ENCODE data around the gene MSANTD2. TPM values are rescaled to one million over a fixed set of nuclear protein-coding genes. Genes with fewer than 3 reads are reported as not detected.

MSANTD2 gene
- total and polyA plus RNA-seq, 2 of the 4 experiments (the other 2 are of a cell fraction) = 5.0 to 6.0 TPM

DNA sequence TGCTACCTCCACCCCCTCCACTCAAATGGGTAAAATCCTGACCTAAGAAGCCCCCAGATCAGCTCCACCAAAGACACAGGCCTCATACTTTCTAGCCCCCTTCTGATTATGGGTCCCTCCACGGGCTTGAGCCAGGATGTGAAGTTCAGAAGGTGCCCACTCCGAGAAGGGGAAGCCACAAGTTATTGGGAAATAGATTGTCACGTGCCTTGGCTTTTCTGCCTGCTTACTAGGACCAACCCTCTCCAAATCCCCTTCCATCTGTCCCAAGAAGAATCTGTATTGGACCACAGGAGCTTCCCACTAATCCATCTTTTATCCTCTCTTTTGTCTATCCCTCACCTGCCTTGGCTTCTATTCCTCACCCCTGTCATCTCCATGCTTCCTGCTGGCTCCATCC lies 63.5 kb downstream of the MSANTD2 start:
- no peak overlapping the region for H2AK5ac ChIP-seq (ENCODE audit: low read depth, low read length)
- CTCF ChIA-PET = no interaction called here
- no peak for DNase-seq
- no peak overlapping the region for H3K14ac ChIP-seq (replicated peaks; ENCODE audit: low read depth, low read length)
- H3K4ac ChIP-seq (ENCODE audit: low read depth, low read length) = no peak overlapping the region
- H3K9ac ChIP-seq (ENCODE audit: low read depth, low read length) = no peak overlapping the region
- dilution Hi-C loops (cut with HindIII; ENCODE audit: low sequenced_read_pairs, unreplicated experiment) = no loop called here
- no peaks in the 10 kb centered on the region for H4K20me1 ChIP-seq (ENCODE audit: insufficient read depth, low read length)
- no peak overlapping the region for H2AFZ ChIP-seq (replicated peaks; ENCODE audit: low read length, poor library complexity)
- POLR2A ChIA-PET (ENCODE audit: unreplicated experiment) = interaction anchor here (0.5 kb wide), 1 partner anchor 63 kb away, joined by 3 read pairs; the partner anchor contains the start of gene SPA17
- in situ Hi-C loops (cut with MboI; ENCODE audit: low sequenced_read_pairs) = no loop called here
- no peaks in the 10 kb centered on the region for H3K36me3 ChIP-seq (ENCODE audit: control insufficient read depth, insufficient read depth, low read length)
- no peak overlapping the region for H3K18ac ChIP-seq (ENCODE audit: low read depth, low read length)
- no peak overlapping the region for H4K91ac ChIP-seq (ENCODE audit: insufficient read depth, low read depth, low read length)
- no peak overlapping the region for H2BK15ac ChIP-seq (ENCODE audit: low read depth, low read length)
- H3K79me1 ChIP-seq (ENCODE audit: low read depth in 1 of 2, low read length in 2 of 2) = peaks cover 0 to 7% of the 10 kb centered on the region in 2 experiments; a peak in 2 of 4 replicates
- no peak overlapping the region for H2BK120ac ChIP-seq (ENCODE audit: low read depth, low read length)
- peaks cover 23% of the 10 kb centered on the region for H3K27me3 ChIP-seq (ENCODE audit: control insufficient read depth, insufficient read depth, low read length)
- no peak overlapping the region for H3K56ac ChIP-seq (ENCODE audit: extremely low read depth, insufficient read depth, low read length)
- 80% methylated on average over 1 of the region's 3 CpGs; no CpG with 5 or more reads in 1 of the 2 experiments for WGBS, 2 experiments (ENCODE audit: extremely low coverage in 2 of 2, insufficient read length in 1 of 2)
- H3K4me2 ChIP-seq (ENCODE audit: low read depth, low read length) = no peak overlapping the region
- peaks cover 2% of the 10 kb centered on the region; the same call in 1 of the 2 replicates for H3K4me1 ChIP-seq (ENCODE audit: control insufficient read depth, insufficient read depth, low read length)
- no peak overlapping the region for H3K23ac ChIP-seq (ENCODE audit: low read depth, low read length)
- H2AK9ac ChIP-seq (replicated peaks; ENCODE audit: low read depth, low read length, poor library complexity) = no peak overlapping the region
- no peaks in the 10 kb centered on the region for H3K9me3 ChIP-seq (ENCODE audit: control insufficient read depth, insufficient read depth, low read length)
- H3K9me1 ChIP-seq (ENCODE audit: insufficient read depth, low read length) = 0 out of 2 replicates have a peak, but pooled peaks cover 3% of the 10 kb centered on the region
- H4K8ac ChIP-seq (ENCODE audit: low read depth in 2 of 2, low read length in 2 of 2) = no peak overlapping the region
- H3K27ac ChIP-seq (ENCODE audit: insufficient read depth, low read length) = no peak overlapping the region
- H2BK20ac ChIP-seq (ENCODE audit: low read depth, low read length) = no peak overlapping the region
- no peak overlapping the region for H4K5ac ChIP-seq (ENCODE audit: low read depth, low read length)
- intact Hi-C loops (cut with micrococcal nuclease) = no loop called here
- H2BK5ac ChIP-seq (ENCODE audit: low read depth, low read length, poor library complexity, severe bottlenecking) = no peak overlapping the region
- TF ChIP-seq RFX5 (IDR thresholded peaks at IDR 0.05; ENCODE audit: low read depth, low read length) = no peak
- TF ChIP-seq RAD21 (IDR thresholded peaks at IDR 0.05; ENCODE audit: low read length) = no peak
- TF ChIP-seq, protein P1, sequence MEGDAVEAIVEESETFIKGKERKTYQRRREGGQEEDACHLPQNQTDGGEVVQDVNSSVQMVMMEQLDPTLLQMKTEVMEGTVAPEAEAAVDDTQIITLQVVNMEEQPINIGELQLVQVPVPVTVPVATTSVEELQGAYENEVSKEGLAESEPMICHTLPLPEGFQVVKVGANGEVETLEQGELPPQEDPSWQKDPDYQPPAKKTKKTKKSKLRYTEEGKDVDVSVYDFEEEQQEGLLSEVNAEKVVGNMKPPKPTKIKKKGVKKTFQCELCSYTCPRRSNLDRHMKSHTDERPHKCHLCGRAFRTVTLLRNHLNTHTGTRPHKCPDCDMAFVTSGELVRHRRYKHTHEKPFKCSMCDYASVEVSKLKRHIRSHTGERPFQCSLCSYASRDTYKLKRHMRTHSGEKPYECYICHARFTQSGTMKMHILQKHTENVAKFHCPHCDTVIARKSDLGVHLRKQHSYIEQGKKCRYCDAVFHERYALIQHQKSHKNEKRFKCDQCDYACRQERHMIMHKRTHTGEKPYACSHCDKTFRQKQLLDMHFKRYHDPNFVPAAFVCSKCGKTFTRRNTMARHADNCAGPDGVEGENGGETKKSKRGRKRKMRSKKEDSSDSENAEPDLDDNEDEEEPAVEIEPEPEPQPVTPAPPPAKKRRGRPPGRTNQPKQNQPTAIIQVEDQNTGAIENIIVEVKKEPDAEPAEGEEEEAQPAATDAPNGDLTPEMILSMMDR (conservative IDR thresholded peaks at IDR 0.05; ENCODE audit: low read depth, low read length) = no peak
- TF ChIP-seq CEBPB (IDR thresholded peaks at IDR 0.05; ENCODE audit: low read depth, low read length) = no peak
- TF ChIP-seq RCOR1 (IDR thresholded peaks at IDR 0.05; ENCODE audit: insufficient replicate concordance, low read length) = no peak
- no peak overlapping the region for H3K4me3 ChIP-seq (ENCODE audit: insufficient read depth, low read depth, low read length)
- BruUV-seq (replicated peaks) = no TSS peak
- no peak for ATAC-seq (ENCODE audit: low read depth)
